HCT116 (cell line): ENCODE data around the gene ADNP2. TPM values are rescaled to one million over a fixed set of nuclear protein-coding genes. Genes with fewer than 3 reads are reported as not detected.

ENCODE experiments used
- ATAC-seq: fragments of 200-7000 bp; cut with Tn5 transposase; 2 replicates; pipeline ENCODE4 v1.9.1; 2020; ENCODE audit warnings: mild to moderate bottlenecking, moderate library complexity
- BruUV-seq: library from RNA; stranded (reverse); fragments of 400-500 nt; replicated peaks from 2 replicates; lab custom pipeline; 2021; lab: Mats Ljungman, UMichigan
- CTCF ChIA-PET: fragments of 300-600 bp; sonication (Branson Sonifier 250); formaldehyde crosslinking; loops from one replicate; lab custom pipeline; 2021; ENCODE audit warnings: antibody characterized with exemption; lab: Charles Lee
- POLR2A ChIA-PET: fragments of 300-600, 350-600 bp; sonication (Branson Sonifier 250); formaldehyde crosslinking; loops from one replicate; lab custom pipeline; 2021; ENCODE audit warnings: antibody characterized with exemption; lab: Charles Lee
- RAD21 ChIA-PET, 2 experiments: fragments of 300-600 bp; sonication (Branson Sonifier 250); formaldehyde crosslinking; loops; one replicate each; lab custom pipeline; 2023; ENCODE audit warnings: low total read pairs in 2 of 2; ENCODE audit not compliant: uncharacterized antibody in 2 of 2, unreplicated experiment in 2 of 2, low non-redundant PET in 1 of 2; lab: Charles Lee
- DNase-seq: peaks from one replicate; pipeline ENCODE4 v3.0.0-alpha.2; 2010; ENCODE audit warnings: low read depth, low spot score
- H2AFZ ChIP-seq: fragments of 200-600 bp; shearing (Covaris generic), sonication (generic); 2 replicates; pipeline ENCODE4 v1.6.1; 2017; ENCODE audit warnings: low read depth, mixed run types, mixed read lengths, antibody characterized with exemption, low read length; ENCODE audit not compliant: poor library complexity, severe bottlenecking
- H3K27ac ChIP-seq: 2 replicates; pipeline ENCODE4 v1.5.1; 2012; ENCODE audit warnings: low read depth, low read length
- H3K27me3 ChIP-seq: fragments of 200-600 bp; sonication (generic); 2 replicates; pipeline ENCODE4 v1.6.1; 2016; ENCODE audit warnings: mixed run types, low read length, mixed read lengths; ENCODE audit not compliant: insufficient read depth
- H3K36me3 ChIP-seq, 2 experiments: fragments of 200-500 bp in 1 of 2; fragments of 200-600 bp in 1 of 2; sonication (Bioruptor generic) in 1 of 2; sonication (generic) in 1 of 2; 2 replicates each; pipeline versions ENCODE4 v1.5.1 to v1.6.1; 2014 to 2016; ENCODE audit warnings: low read length in 2 of 2, inconsistent platforms in 1 of 2, mixed read lengths in 1 of 2, mixed run types in 1 of 2; ENCODE audit not compliant: insufficient read depth in 2 of 2, control insufficient read depth in 1 of 2
- H3K4me1 ChIP-seq, 2 experiments: fragments of 200-600 bp in 1 of 2; sonication (generic) in 1 of 2; 2 replicates each; pipeline versions ENCODE4 v1.5.1 to v1.6.1; 2012 to 2017; ENCODE audit warnings: low read length in 2 of 2, inconsistent platforms in 1 of 2, mild to moderate bottlenecking in 1 of 2, mixed read lengths in 1 of 2, mixed run types in 1 of 2, moderate library complexity in 1 of 2; ENCODE audit not compliant: insufficient read depth in 2 of 2, control insufficient read depth in 1 of 2
- H3K4me2 ChIP-seq: fragments of 200-600 bp; sonication (generic); 2 replicates; pipeline ENCODE4 v1.6.1; 2017; ENCODE audit warnings: mixed run types, low read length, mixed read lengths
- H3K4me3 ChIP-seq, 2 experiments: fragments of 200-600 bp in 1 of 2; sonication (generic) in 1 of 2; replicated peaks in 1 of 2; 2 replicates each; pipeline ENCODE4 v1.5.1; 2011 to 2016; ENCODE audit warnings: low read length in 2 of 2, control low read depth in 1 of 2, low read depth in 1 of 2, mild to moderate bottlenecking in 1 of 2, mixed read lengths in 1 of 2, mixed run types in 1 of 2
- H3K79me2 ChIP-seq: fragments of 200-600 bp; sonication (generic); 2 replicates; pipeline ENCODE4 v1.6.1; 2017; ENCODE audit warnings: mild to moderate bottlenecking, mixed run types, low read length, moderate library complexity, mixed read lengths; ENCODE audit not compliant: insufficient read depth
- H3K9ac ChIP-seq: fragments of 200-600 bp; sonication (generic); 2 replicates; pipeline ENCODE4 v1.6.1; 2016; ENCODE audit warnings: low read length, mixed read lengths
- H3K9me2 ChIP-seq: fragments of 200-600 bp; sonication (generic), shearing (Covaris generic); 2 replicates; pipeline ENCODE4 v1.6.1; 2017; ENCODE audit warnings: mixed run types, mild to moderate bottlenecking, moderate library complexity; ENCODE audit not compliant: insufficient read depth
- H3K9me3 ChIP-seq, 2 experiments: fragments of 200-500 bp in 1 of 2; fragments of 200-600 bp in 1 of 2; sonication (Bioruptor generic) in 1 of 2; sonication (generic) in 1 of 2; 2 replicates each; pipeline ENCODE4 v1.6.1; 2014 to 2017; ENCODE audit warnings: low read length in 2 of 2, mixed read lengths in 2 of 2, inconsistent platforms in 1 of 2, low read depth in 1 of 2, mild to moderate bottlenecking in 1 of 2, mixed run types in 1 of 2, moderate library complexity in 1 of 2; ENCODE audit not compliant: control insufficient read depth in 1 of 2, insufficient read depth in 1 of 2
- H4K20me1 ChIP-seq: fragments of 200-600 bp; sonication (generic), shearing (Covaris generic); 2 replicates; pipeline ENCODE4 v1.6.1; 2017; ENCODE audit warnings: mixed run types, mild to moderate bottlenecking, moderate library complexity; ENCODE audit not compliant: insufficient read depth
- CBX3 ChIP-seq: IDR thresholded peaks from 2 replicates; pipeline ENCODE4 v1.6.1; 2012; ENCODE audit warnings: low read depth
- CEBPB ChIP-seq: IDR thresholded peaks from 2 replicates; pipeline ENCODE4 v1.6.1; 2012; ENCODE audit warnings: low read depth
- EGR1 ChIP-seq: IDR thresholded peaks from 2 replicates; pipeline ENCODE4 v1.6.1; 2012; ENCODE audit warnings: low read depth
- EZH2phosphoT487 ChIP-seq: fragments of 200-600 bp; IDR thresholded peaks from 2 replicates; pipeline ENCODE4 v1.6.1; 2018; ENCODE audit warnings: antibody characterized with exemption, borderline replicate concordance
- FOSL1 ChIP-seq: IDR thresholded peaks from 2 replicates; pipeline ENCODE4 v1.6.1; 2012; ENCODE audit warnings: low read depth
- JUND ChIP-seq: IDR thresholded peaks from 2 replicates; pipeline ENCODE4 v1.6.1; 2012
- POLR2A ChIP-seq: IDR thresholded peaks from 2 replicates; pipeline ENCODE4 v1.7.0; 2011; ENCODE audit warnings: borderline replicate concordance; ENCODE audit not compliant: insufficient read depth, insufficient read length; ENCODE audit errors: extremely low read depth
- RAD21 ChIP-seq: IDR thresholded peaks from 2 replicates; pipeline ENCODE4 v1.6.1; 2012; ENCODE audit warnings: low read depth, mild to moderate bottlenecking
- SIN3A ChIP-seq: IDR thresholded peaks from 2 replicates; pipeline ENCODE4 v1.6.1; 2012; ENCODE audit warnings: low read depth
- SP1 ChIP-seq: IDR thresholded peaks from 2 replicates; pipeline ENCODE4 v1.6.1; 2012; ENCODE audit warnings: low read depth
- SRF ChIP-seq: IDR thresholded peaks from 2 replicates; pipeline ENCODE4 v1.6.1; 2012; ENCODE audit warnings: low read depth
- TCF7L2 ChIP-seq: IDR thresholded peaks from 2 replicates; pipeline ENCODE4 v1.7.0; 2011; ENCODE audit warnings: borderline replicate concordance, inconsistent platforms; ENCODE audit not compliant: insufficient read depth, insufficient read length; ENCODE audit errors: extremely low read depth
- YY1 ChIP-seq: IDR thresholded peaks from 2 replicates; pipeline ENCODE4 v1.6.1; 2011; ENCODE audit warnings: low read length, low read depth, moderate library complexity, mild to moderate bottlenecking; ENCODE audit not compliant: insufficient replicate concordance; ENCODE audit errors: extremely low read depth
- ZFX ChIP-seq: fragments of 450-650 bp; IDR thresholded peaks from 2 replicates; pipeline ENCODE4 v1.6.1; 2017
- ZNF274 ChIP-seq: fragments of 200-500 bp; sonication (Bioruptor generic); IDR thresholded peaks from 2 replicates; pipeline ENCODE4 v1.6.1; 2014; ENCODE audit warnings: mild to moderate bottlenecking, low read depth, low read length, inconsistent platforms
- intact Hi-C: fragments of 100-400 bp; cut with micrococcal nuclease; formaldehyde crosslinking; loops from 2 replicates; pipeline ENCODE4 v1.10.0; 2022
- total RNA-seq: library from RNA; stranded (reverse); gene quantifications from one replicate; pipeline ENCODE4 v1.2.1, GENCODE V29; 2021; ENCODE audit not compliant: unreplicated experiment
- TF ChIP-seq, protein P1 (sequence below): IDR thresholded peaks from 2 replicates; pipeline ENCODE4 v1.6.1; 2012
- TF ChIP-seq, protein P2 (sequence below), 3 experiments: fragments of 200-600 bp in 1 of 3; sonication (generic) in 1 of 3; IDR thresholded peaks in 2 of 3; conservative IDR thresholded peaks in 1 of 3; 2 replicates each; pipeline ENCODE4 v1.5.1; 2012 to 2017; ENCODE audit warnings: low read depth in 2 of 3, low read length in 2 of 3, antibody characterized with exemption in 1 of 3, borderline replicate concordance in 1 of 3, control low read depth in 1 of 3, mild to moderate bottlenecking in 1 of 3, mixed read lengths in 1 of 3, mixed run types in 1 of 3, moderate library complexity in 1 of 3; ENCODE audit not compliant: insufficient read depth in 1 of 3
- TF ChIP-seq, protein P3 (sequence below): IDR thresholded peaks from 2 replicates; pipeline ENCODE4 v1.6.1; 2012
- TF ChIP-seq, protein P4 (sequence below): IDR thresholded peaks from 2 replicates; pipeline ENCODE4 v1.6.1; 2012; ENCODE audit warnings: low read depth
- TF ChIP-seq, protein P5 (sequence below): IDR thresholded peaks from 2 replicates; pipeline ENCODE4 v1.6.1; 2011; ENCODE audit warnings: mild to moderate bottlenecking, low read length, moderate library complexity; ENCODE audit not compliant: insufficient replicate concordance; ENCODE audit errors: extremely low read depth

The ADNP2 gene
- total RNA-seq, 1 experiment from 2014 or later = 45.4 TPM

DNA sequence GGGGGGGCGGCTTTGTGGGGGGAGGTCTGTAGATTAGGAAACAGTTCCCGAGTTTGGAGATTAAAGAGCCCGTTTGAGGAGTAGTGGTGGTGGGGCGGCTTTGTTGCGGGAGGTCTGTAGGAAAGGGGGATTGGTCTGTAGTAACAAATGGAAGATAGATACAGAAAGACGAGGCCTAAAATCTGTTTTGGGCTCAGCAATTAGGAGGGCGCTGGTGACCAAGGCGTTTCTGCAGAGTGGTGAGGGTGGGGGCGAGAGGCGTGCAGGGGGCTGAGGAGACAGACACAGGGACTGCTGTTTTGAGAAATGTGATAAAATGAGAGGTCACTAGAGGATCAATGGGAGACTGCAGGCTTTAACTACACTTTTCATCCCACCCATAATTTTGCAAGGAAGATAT, 1.6 kb upstream of the ADNP2 start:
- no TSS peak for BruUV-seq
- ChIA-PET POLR2A (no interaction called here), RAD21 (no interaction called here)
- ATAC-seq = no peak
- H3K36me3 ChIP-seq = no peaks in the 10 kb centered on the region; a peak in 1 of 4 replicates
- no peak overlapping the region for H3K4me3 ChIP-seq
- TF ChIP-seq SP1 (no peak), YY1 (no peak), CBX3 (no peak), TCF7L2 (no peak), ZNF274 (no peak), RAD21 (no peak), CEBPB (no peak), SIN3A (no peak), POLR2A (no peak), SRF (no peak), ZFX (no peak), FOSL1 (no peak), EGR1 (no peak), JUND (no peak), EZH2phosphoT487 (no peak)
- TF ChIP-seq, protein P1, sequence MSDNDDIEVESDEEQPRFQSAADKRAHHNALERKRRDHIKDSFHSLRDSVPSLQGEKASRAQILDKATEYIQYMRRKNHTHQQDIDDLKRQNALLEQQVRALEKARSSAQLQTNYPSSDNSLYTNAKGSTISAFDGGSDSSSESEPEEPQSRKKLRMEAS = no peak
- TF ChIP-seq, protein P2, sequence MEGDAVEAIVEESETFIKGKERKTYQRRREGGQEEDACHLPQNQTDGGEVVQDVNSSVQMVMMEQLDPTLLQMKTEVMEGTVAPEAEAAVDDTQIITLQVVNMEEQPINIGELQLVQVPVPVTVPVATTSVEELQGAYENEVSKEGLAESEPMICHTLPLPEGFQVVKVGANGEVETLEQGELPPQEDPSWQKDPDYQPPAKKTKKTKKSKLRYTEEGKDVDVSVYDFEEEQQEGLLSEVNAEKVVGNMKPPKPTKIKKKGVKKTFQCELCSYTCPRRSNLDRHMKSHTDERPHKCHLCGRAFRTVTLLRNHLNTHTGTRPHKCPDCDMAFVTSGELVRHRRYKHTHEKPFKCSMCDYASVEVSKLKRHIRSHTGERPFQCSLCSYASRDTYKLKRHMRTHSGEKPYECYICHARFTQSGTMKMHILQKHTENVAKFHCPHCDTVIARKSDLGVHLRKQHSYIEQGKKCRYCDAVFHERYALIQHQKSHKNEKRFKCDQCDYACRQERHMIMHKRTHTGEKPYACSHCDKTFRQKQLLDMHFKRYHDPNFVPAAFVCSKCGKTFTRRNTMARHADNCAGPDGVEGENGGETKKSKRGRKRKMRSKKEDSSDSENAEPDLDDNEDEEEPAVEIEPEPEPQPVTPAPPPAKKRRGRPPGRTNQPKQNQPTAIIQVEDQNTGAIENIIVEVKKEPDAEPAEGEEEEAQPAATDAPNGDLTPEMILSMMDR (IDR thresholded peaks at IDR 0.05 in 2 of 3, conservative IDR thresholded peaks at IDR 0.05 in 1 of 3; ENCODE audit: borderline replicate concordance in 1 of 3, insufficient read depth in 1 of 3, low read depth in 2 of 3, low read length in 2 of 3) = no peak
- TF ChIP-seq, protein P3, sequence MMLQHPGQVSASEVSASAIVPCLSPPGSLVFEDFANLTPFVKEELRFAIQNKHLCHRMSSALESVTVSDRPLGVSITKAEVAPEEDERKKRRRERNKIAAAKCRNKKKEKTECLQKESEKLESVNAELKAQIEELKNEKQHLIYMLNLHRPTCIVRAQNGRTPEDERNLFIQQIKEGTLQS = no peak
- TF ChIP-seq, protein P4, sequence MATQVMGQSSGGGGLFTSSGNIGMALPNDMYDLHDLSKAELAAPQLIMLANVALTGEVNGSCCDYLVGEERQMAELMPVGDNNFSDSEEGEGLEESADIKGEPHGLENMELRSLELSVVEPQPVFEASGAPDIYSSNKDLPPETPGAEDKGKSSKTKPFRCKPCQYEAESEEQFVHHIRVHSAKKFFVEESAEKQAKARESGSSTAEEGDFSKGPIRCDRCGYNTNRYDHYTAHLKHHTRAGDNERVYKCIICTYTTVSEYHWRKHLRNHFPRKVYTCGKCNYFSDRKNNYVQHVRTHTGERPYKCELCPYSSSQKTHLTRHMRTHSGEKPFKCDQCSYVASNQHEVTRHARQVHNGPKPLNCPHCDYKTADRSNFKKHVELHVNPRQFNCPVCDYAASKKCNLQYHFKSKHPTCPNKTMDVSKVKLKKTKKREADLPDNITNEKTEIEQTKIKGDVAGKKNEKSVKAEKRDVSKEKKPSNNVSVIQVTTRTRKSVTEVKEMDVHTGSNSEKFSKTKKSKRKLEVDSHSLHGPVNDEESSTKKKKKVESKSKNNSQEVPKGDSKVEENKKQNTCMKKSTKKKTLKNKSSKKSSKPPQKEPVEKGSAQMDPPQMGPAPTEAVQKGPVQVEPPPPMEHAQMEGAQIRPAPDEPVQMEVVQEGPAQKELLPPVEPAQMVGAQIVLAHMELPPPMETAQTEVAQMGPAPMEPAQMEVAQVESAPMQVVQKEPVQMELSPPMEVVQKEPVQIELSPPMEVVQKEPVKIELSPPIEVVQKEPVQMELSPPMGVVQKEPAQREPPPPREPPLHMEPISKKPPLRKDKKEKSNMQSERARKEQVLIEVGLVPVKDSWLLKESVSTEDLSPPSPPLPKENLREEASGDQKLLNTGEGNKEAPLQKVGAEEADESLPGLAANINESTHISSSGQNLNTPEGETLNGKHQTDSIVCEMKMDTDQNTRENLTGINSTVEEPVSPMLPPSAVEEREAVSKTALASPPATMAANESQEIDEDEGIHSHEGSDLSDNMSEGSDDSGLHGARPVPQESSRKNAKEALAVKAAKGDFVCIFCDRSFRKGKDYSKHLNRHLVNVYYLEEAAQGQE = no peak
- TF ChIP-seq, protein P5, sequence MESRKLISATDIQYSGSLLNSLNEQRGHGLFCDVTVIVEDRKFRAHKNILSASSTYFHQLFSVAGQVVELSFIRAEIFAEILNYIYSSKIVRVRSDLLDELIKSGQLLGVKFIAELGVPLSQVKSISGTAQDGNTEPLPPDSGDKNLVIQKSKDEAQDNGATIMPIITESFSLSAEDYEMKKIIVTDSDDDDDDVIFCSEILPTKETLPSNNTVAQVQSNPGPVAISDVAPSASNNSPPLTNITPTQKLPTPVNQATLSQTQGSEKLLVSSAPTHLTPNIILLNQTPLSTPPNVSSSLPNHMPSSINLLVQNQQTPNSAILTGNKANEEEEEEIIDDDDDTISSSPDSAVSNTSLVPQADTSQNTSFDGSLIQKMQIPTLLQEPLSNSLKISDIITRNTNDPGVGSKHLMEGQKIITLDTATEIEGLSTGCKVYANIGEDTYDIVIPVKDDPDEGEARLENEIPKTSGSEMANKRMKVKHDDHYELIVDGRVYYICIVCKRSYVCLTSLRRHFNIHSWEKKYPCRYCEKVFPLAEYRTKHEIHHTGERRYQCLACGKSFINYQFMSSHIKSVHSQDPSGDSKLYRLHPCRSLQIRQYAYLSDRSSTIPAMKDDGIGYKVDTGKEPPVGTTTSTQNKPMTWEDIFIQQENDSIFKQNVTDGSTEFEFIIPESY = no peak
- TF ChIP-seq, all 23 proteins: peak for 0
- peaks cover 2 to 20% of the 10 kb centered on the region in 2 experiments; a peak in 2 of 4 replicates for H3K4me1 ChIP-seq
- CTCF ChIA-PET = no interaction called here
- H4K20me1 ChIP-seq = peaks cover 17% of the 10 kb centered on the region; the same call in 1 of the 2 replicates
- no peaks in the 10 kb centered on the region for H3K27me3 ChIP-seq
- no peak overlapping the region for H3K27ac ChIP-seq
- intact Hi-C loops = loop anchor here (5.0 kb wide), 1 partner anchor 430 kb away; the partner anchor contains the start of gene CTDP1
- no peak overlapping the region for H2AFZ ChIP-seq
- H3K79me2 ChIP-seq = peaks cover 30% of the 10 kb centered on the region
- no peak for DNase-seq
- no peaks in the 10 kb centered on the region for H3K9me3 ChIP-seq
- H3K4me2 ChIP-seq = no peak overlapping the region
- H3K9ac ChIP-seq = no peak overlapping the region
- no peaks in the 10 kb centered on the region for H3K9me2 ChIP-seq
